Measurements from ENCODE around the gene SORCS3.

DNA sequence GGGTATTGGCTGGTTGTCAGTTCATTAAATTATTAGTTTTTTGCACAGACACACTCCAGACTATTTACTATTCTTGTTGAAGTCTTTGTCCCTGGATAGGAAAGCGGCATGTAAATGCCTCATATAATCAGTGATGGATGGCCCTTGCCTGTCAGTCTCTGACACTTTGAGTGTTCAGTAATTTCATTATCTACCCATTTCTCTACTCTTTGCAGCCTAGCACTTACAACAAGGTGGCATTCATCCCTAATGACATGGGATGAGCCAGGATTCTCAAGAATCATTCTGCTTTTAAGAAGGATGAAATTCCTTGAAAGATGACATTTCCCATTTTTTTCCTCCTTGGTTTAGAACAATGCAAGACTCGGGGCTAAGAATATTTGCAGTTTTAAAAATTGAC is 155.7 kb downstream of the SORCS3 start:
- TF ChIP-seq ESRRA (CRISPR knock-in tag; IDR thresholded peaks at IDR 0.05; ENCODE audit: low read depth) (no peak), CENPX (CRISPR knock-in tag; IDR thresholded peaks at IDR 0.05) (no peak), ZNF850 (CRISPR knock-in tag; conservative IDR thresholded peaks at IDR 0.05) (no peak), POLR2AphosphoS2 (IDR thresholded peaks at IDR 0.05; ENCODE audit: low read depth, low read length) (no peak), TAF15 (IDR thresholded peaks at IDR 0.05; ENCODE audit: low read depth, low read length, poor library complexity, severe bottlenecking) (no peak), EHMT2 (IDR thresholded peaks at IDR 0.05; ENCODE audit: borderline replicate concordance, low read depth, low read length) (no peak), POLR2A (IDR thresholded peaks at IDR 0.05; ENCODE audit: insufficient read depth in 1 of 2, low read depth in 2 of 2, low read length in 2 of 2) (no peak), NPAS2 (CRISPR knock-in tag; IDR thresholded peaks at IDR 0.05; ENCODE audit: borderline replicate concordance) (no peak), FOXA1 (IDR thresholded peaks at IDR 0.05) (no peak), FOXA1 (CRISPR knock-in tag; IDR thresholded peaks at IDR 0.05) (no peak), TAF1 (CRISPR knock-in tag; IDR thresholded peaks at IDR 0.05) (no peak)
- TF ChIP-seq, protein P1, sequence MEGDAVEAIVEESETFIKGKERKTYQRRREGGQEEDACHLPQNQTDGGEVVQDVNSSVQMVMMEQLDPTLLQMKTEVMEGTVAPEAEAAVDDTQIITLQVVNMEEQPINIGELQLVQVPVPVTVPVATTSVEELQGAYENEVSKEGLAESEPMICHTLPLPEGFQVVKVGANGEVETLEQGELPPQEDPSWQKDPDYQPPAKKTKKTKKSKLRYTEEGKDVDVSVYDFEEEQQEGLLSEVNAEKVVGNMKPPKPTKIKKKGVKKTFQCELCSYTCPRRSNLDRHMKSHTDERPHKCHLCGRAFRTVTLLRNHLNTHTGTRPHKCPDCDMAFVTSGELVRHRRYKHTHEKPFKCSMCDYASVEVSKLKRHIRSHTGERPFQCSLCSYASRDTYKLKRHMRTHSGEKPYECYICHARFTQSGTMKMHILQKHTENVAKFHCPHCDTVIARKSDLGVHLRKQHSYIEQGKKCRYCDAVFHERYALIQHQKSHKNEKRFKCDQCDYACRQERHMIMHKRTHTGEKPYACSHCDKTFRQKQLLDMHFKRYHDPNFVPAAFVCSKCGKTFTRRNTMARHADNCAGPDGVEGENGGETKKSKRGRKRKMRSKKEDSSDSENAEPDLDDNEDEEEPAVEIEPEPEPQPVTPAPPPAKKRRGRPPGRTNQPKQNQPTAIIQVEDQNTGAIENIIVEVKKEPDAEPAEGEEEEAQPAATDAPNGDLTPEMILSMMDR (CRISPR knock-in tag; IDR thresholded peaks at IDR 0.05): no peak
- TF ChIP-seq, protein P2, sequence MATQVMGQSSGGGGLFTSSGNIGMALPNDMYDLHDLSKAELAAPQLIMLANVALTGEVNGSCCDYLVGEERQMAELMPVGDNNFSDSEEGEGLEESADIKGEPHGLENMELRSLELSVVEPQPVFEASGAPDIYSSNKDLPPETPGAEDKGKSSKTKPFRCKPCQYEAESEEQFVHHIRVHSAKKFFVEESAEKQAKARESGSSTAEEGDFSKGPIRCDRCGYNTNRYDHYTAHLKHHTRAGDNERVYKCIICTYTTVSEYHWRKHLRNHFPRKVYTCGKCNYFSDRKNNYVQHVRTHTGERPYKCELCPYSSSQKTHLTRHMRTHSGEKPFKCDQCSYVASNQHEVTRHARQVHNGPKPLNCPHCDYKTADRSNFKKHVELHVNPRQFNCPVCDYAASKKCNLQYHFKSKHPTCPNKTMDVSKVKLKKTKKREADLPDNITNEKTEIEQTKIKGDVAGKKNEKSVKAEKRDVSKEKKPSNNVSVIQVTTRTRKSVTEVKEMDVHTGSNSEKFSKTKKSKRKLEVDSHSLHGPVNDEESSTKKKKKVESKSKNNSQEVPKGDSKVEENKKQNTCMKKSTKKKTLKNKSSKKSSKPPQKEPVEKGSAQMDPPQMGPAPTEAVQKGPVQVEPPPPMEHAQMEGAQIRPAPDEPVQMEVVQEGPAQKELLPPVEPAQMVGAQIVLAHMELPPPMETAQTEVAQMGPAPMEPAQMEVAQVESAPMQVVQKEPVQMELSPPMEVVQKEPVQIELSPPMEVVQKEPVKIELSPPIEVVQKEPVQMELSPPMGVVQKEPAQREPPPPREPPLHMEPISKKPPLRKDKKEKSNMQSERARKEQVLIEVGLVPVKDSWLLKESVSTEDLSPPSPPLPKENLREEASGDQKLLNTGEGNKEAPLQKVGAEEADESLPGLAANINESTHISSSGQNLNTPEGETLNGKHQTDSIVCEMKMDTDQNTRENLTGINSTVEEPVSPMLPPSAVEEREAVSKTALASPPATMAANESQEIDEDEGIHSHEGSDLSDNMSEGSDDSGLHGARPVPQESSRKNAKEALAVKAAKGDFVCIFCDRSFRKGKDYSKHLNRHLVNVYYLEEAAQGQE (IDR thresholded peaks at IDR 0.05; ENCODE audit: borderline replicate concordance in 1 of 2, low read depth in 1 of 2, low read length in 2 of 2): no peak

Data from HepG2 (cell line).